Calu3 (cell line): ENCODE data around the gene CDH18. TPM values are rescaled to one million over a fixed set of nuclear protein-coding genes. Genes with fewer than 3 reads are reported as not detected.

Experiments
- BruUV-seq: library from RNA; stranded (reverse); fragments of 400-500 nt; replicated peaks from 2 replicates; lab custom pipeline; 2021; lab: Mats Ljungman, UMichigan
- CTCF ChIA-PET: fragments of 300-600 bp; sonication (Branson Sonifier 250); formaldehyde crosslinking; loops from one replicate; lab custom pipeline; 2022; ENCODE audit warnings: antibody characterized with exemption; lab: Charles Lee
- DNase-seq: peaks from one replicate; pipeline ENCODE4 v3.0.0; 2022
- H3K27ac Mint-ChIP-seq: one replicate; pipeline ENCODE4 v1.8.0; 2022; ENCODE audit warnings: mixed read lengths; ENCODE audit not compliant: unreplicated experiment
- H3K27me3 Mint-ChIP-seq: one replicate; pipeline ENCODE4 v1.8.0; 2022; ENCODE audit warnings: mixed read lengths; ENCODE audit not compliant: unreplicated experiment
- H3K36me3 Mint-ChIP-seq: one replicate; pipeline ENCODE4 v1.8.0; 2022; ENCODE audit warnings: mild to moderate bottlenecking, moderate library complexity, mixed read lengths; ENCODE audit not compliant: insufficient read depth, unreplicated experiment
- H3K4me1 Mint-ChIP-seq: one replicate; pipeline ENCODE4 v1.8.0; 2022; ENCODE audit warnings: mild to moderate bottlenecking, low read depth, mixed read lengths; ENCODE audit not compliant: unreplicated experiment
- H3K4me3 Mint-ChIP-seq: one replicate; pipeline ENCODE4 v1.8.0; 2022; ENCODE audit warnings: mild to moderate bottlenecking, low read depth, moderate library complexity, mixed read lengths; ENCODE audit not compliant: unreplicated experiment
- H3K9me3 Mint-ChIP-seq: one replicate; pipeline ENCODE4 v1.8.0; 2022; ENCODE audit warnings: low read depth, mixed read lengths; ENCODE audit not compliant: unreplicated experiment
- CTCF ChIP-seq: fragments of 200-600 bp; IDR thresholded peaks from one replicate; pipeline ENCODE4 v1.8.0; 2022; ENCODE audit warnings: antibody characterized with exemption; ENCODE audit not compliant: unreplicated experiment
- intact Hi-C: fragments of 100-400 bp; cut with micrococcal nuclease; formaldehyde crosslinking; loops from one replicate; pipeline ENCODE4 v1.10.0; 2022; ENCODE audit not compliant: unreplicated experiment
- total RNA-seq: library from RNA; stranded (reverse); gene quantifications from 2 replicates; pipeline ENCODE4 v1.2.3, GENCODE V29; 2022

CDH18 gene
- total RNA-seq, 1 experiment from 2014 or later = not detected

GRCh38 chr5:20030125-20030524, 42.1 kb upstream of the CDH18 start:
- Mint-ChIP-seq H3K4me1 (no peaks in the 10 kb centered on the region), H3K27me3 (no peaks in the 10 kb centered on the region), H3K9me3 (no peaks in the 10 kb centered on the region), H3K36me3 (no peaks in the 10 kb centered on the region), H3K4me3 (no peak overlapping the region), H3K27ac (no peak overlapping the region)
- no TSS peak for BruUV-seq
- no peak for DNase-seq
- intact Hi-C loops = no loop called here
- CTCF ChIA-PET = no interaction called here
- no peak for TF ChIP-seq CTCF

- no peak for TF ChIP-seq CTCF
- intact Hi-C loops = no loop called here
- Mint-ChIP-seq H3K4me3 (no peak overlapping the region), H3K27me3 (no peaks in the 10 kb centered on the region), H3K4me1 (no peaks in the 10 kb centered on the region), H3K36me3 (no peaks in the 10 kb centered on the region), H3K9me3 (no peaks in the 10 kb centered on the region), H3K27ac (no peak overlapping the region)
- CTCF ChIA-PET = no interaction called here
- no TSS peak for BruUV-seq
- no peak for DNase-seq
These were observed 41.3 kb upstream of the CDH18 start for GRCh38 chr5:20029266-20029665.

GRCh38 chr5:20028506-20028905, 40.5 kb upstream of the CDH18 start:
- BruUV-seq = no TSS peak
- no peak overlapping the region for H3K4me3 Mint-ChIP-seq
- no peak overlapping the region for H3K27ac Mint-ChIP-seq
- H3K36me3 Mint-ChIP-seq = no peaks in the 10 kb centered on the region
- no peaks in the 10 kb centered on the region for H3K9me3 Mint-ChIP-seq
- CTCF ChIA-PET = no interaction called here
- intact Hi-C loops = no loop called here
- H3K27me3 Mint-ChIP-seq = no peaks in the 10 kb centered on the region
- no peak for TF ChIP-seq CTCF
- no peaks in the 10 kb centered on the region for H3K4me1 Mint-ChIP-seq
- no peak for DNase-seq

- DNase-seq = no peak
- no peak overlapping the region for H3K4me3 Mint-ChIP-seq
- no TSS peak for BruUV-seq
- H3K9me3 Mint-ChIP-seq = peaks cover 15% of the 10 kb centered on the region
- no peaks in the 10 kb centered on the region for H3K4me1 Mint-ChIP-seq
- H3K27ac Mint-ChIP-seq = no peak overlapping the region
- no peak for TF ChIP-seq CTCF
- no peaks in the 10 kb centered on the region for H3K27me3 Mint-ChIP-seq
- H3K36me3 Mint-ChIP-seq = no peaks in the 10 kb centered on the region
- intact Hi-C loops = loop anchor here (5.0 kb wide), 1 partner anchor 716 kb away; no protein-coding TSS in a partner anchor
- CTCF ChIA-PET = interaction anchor here (0.7 kb wide), 1 partner anchor 198 kb away, joined by 6 read pairs; no protein-coding TSS in a partner anchor
These were observed 35.7 kb upstream of the CDH18 start for GRCh38 chr5:20023686-20024180.
